CD4-positive, alpha-beta T cell treated with Interleukin-21 for 1 hour (primary cell): Measurements from ENCODE around the gene DHRS1.
"Not testable (repeated sequence)": the region's sequence is repeated elsewhere in the genome, so short reads cannot be mapped to it uniquely, and the experiment has no call there.

Source experiments
- DNase-seq: peaks from one replicate; pipeline ENCODE4 v3.0.0-alpha.2; 2020

DHRS1 gene

GRCh38 chr14:24261969-24262327 lies 37.6 kb downstream of the DHRS1 start:
- DNase-seq: no peak

- DNase-seq: no peak
These were observed 38.2 kb downstream of the DHRS1 start for GRCh38 chr14:24261256-24261968.

- no peak for DNase-seq
These were observed 38.8 kb downstream of the DHRS1 start for GRCh38 chr14:24260780-24261157.

- no peak for DNase-seq
These were observed 39.4 kb downstream of the DHRS1 start for GRCh38 chr14:24260026-24260779.

- DNase-seq: no peak
These were observed 40.1 kb downstream of the DHRS1 start for GRCh38 chr14:24259282-24260025.

GRCh38 chr14:24258548-24259265 lies 40.9 kb downstream of the DHRS1 start:
- DNase-seq: no peak

- DNase-seq: no peak
These were observed 41.5 kb downstream of the DHRS1 start for GRCh38 chr14:24258119-24258518.

- no peak for DNase-seq
These were observed 42.6 kb downstream of the DHRS1 start for GRCh38 chr14:24256960-24257359.

GRCh38 chr14:24255931-24256711 lies 43.5 kb downstream of the DHRS1 start:
- no peak for DNase-seq

GRCh38 chr14:24255438-24255837 lies 44.1 kb downstream of the DHRS1 start:
- DNase-seq: no peak

GRCh38 chr14:24254630-24255392 lies 44.8 kb downstream of the DHRS1 start:
- DNase-seq: no peak

GRCh38 chr14:24253936-24254335 lies 45.6 kb downstream of the DHRS1 start:
- no peak for DNase-seq

GRCh38 chr14:24252289-24253124 lies 47.1 kb downstream of the DHRS1 start:
- DNase-seq: no peak

GRCh38 chr14:24251880-24252288 lies 47.7 kb downstream of the DHRS1 start:
- DNase-seq: no peak

GRCh38 chr14:24250354-24250753 lies 49.2 kb downstream of the DHRS1 start:
- DNase-seq: no peak

GRCh38 chr14:24249230-24250021 lies 50.2 kb downstream of the DHRS1 start:
- DNase-seq: no peak

- DNase-seq: no peak
These were observed 52.2 kb downstream of the DHRS1 start for GRCh38 chr14:24247422-24247821.

- DNase-seq: peak; percentile 62
These were observed 52.8 kb downstream of the DHRS1 start for GRCh38 chr14:24246765-24247212.

- not testable (repeated sequence) for DNase-seq
These were observed 54.2 kb downstream of the DHRS1 start for GRCh38 chr14:24245350-24245749.
